ENCODE results near the gene SHC4.

SHC4 gene

GRCh38 chr15:48875241-48875960, 88.3 kb downstream of the SHC4 start:
- Histone ChIP-seq H2BK120ac (ENCODE audit: low read depth, low read length) (no peak overlapping the region), H2BK15ac (ENCODE audit: low read depth, poor library complexity, severe bottlenecking) (no peak overlapping the region), H3K36me3 (ENCODE audit: control insufficient read depth in 1 of 2, insufficient read depth in 2 of 2, low read depth in 1 of 2, low read length in 2 of 2) (peaks cover 0 to 9% of the 10 kb centered on the region in 2 experiments), H3K27me3 (ENCODE audit: control insufficient read depth in 1 of 2, insufficient read depth in 1 of 2, low read length in 2 of 2) (no peaks in the 10 kb centered on the region), H3K27ac (ENCODE audit: low read length, poor library complexity, severe bottlenecking) (no peak overlapping the region), H3K23ac (ENCODE audit: low read length in 2 of 2) (no peak overlapping the region), H3K4me1 (ENCODE audit: control insufficient read depth, insufficient read depth, low read depth, low read length) (no peaks in the 10 kb centered on the region), H3K9ac (ENCODE audit: low read length) (no peak overlapping the region), H3K4ac (ENCODE audit: low read depth in 1 of 2, low read length in 2 of 2) (no peak overlapping the region), H3K79me1 (replicated peaks; ENCODE audit: low read length, poor library complexity, severe bottlenecking) (peaks cover 3% of the 10 kb centered on the region), H3K4me3 (ENCODE audit: insufficient read depth in 1 of 2, low read depth in 1 of 2, low read length in 2 of 2) (no peak overlapping the region), H3K14ac (ENCODE audit: low read length in 2 of 2) (no peak overlapping the region), H4K8ac (ENCODE audit: low read length) (no peak overlapping the region), H3K18ac (ENCODE audit: low read depth in 1 of 2, low read length in 2 of 2) (no peak overlapping the region), H2AK5ac (ENCODE audit: low read length, severe bottlenecking) (no peak overlapping the region), H4K91ac (ENCODE audit: low read length) (no peak overlapping the region), H3K9me3 (ENCODE audit: control insufficient read depth, low read length) (no peaks in the 10 kb centered on the region), H3K4me2 (ENCODE audit: low read length, poor library complexity, severe bottlenecking) (no peak overlapping the region), H2BK5ac (ENCODE audit: low read depth, low read length, poor library complexity, severe bottlenecking) (no peak overlapping the region), H2BK12ac (ENCODE audit: low read length in 2 of 2) (no peak overlapping the region), H2AFZ (ENCODE audit: low read depth, low read length) (no peak overlapping the region)
- no peak for DNase-seq
- 97% methylated on average over 2 of the region's 2 CpGs for WGBS

- H2AFZ ChIP-seq (ENCODE audit: low read depth, low read length) = no peak overlapping the region
- H3K4ac ChIP-seq (ENCODE audit: low read depth in 1 of 2, low read length in 2 of 2) = no peak overlapping the region
- no peak overlapping the region for H4K91ac ChIP-seq (ENCODE audit: low read length)
- H2BK120ac ChIP-seq (ENCODE audit: low read depth, low read length) = no peak overlapping the region
- peaks cover 1% of the 10 kb centered on the region for H3K4me1 ChIP-seq (ENCODE audit: control insufficient read depth, insufficient read depth, low read depth, low read length)
- H2BK15ac ChIP-seq (ENCODE audit: low read depth, poor library complexity, severe bottlenecking) = no peak overlapping the region
- H3K27me3 ChIP-seq (ENCODE audit: control insufficient read depth in 1 of 2, insufficient read depth in 1 of 2, low read length in 2 of 2) = no peaks in the 10 kb centered on the region
- no peak overlapping the region for H3K18ac ChIP-seq (ENCODE audit: low read depth in 1 of 2, low read length in 2 of 2)
- H3K27ac ChIP-seq (ENCODE audit: low read length, poor library complexity, severe bottlenecking) = no peak overlapping the region
- WGBS = 100% methylated on average over 1 of the region's 2 CpGs
- no peak overlapping the region for H2AK5ac ChIP-seq (ENCODE audit: low read length, severe bottlenecking)
- H3K36me3 ChIP-seq (ENCODE audit: control insufficient read depth in 1 of 2, insufficient read depth in 2 of 2, low read depth in 1 of 2, low read length in 2 of 2) = no peaks in the 10 kb centered on the region
- no peak overlapping the region for H3K4me3 ChIP-seq (ENCODE audit: insufficient read depth in 1 of 2, low read depth in 1 of 2, low read length in 2 of 2)
- DNase-seq = no peak
- H3K9ac ChIP-seq (ENCODE audit: low read length) = no peak overlapping the region
- no peak overlapping the region for H2BK12ac ChIP-seq (ENCODE audit: low read length in 2 of 2)
- H3K9me3 ChIP-seq (ENCODE audit: control insufficient read depth, low read length) = no peaks in the 10 kb centered on the region
- H3K79me1 ChIP-seq (replicated peaks; ENCODE audit: low read length, poor library complexity, severe bottlenecking) = no peaks in the 10 kb centered on the region
- no peak overlapping the region for H2BK5ac ChIP-seq (ENCODE audit: low read depth, low read length, poor library complexity, severe bottlenecking)
- no peak overlapping the region for H3K23ac ChIP-seq (ENCODE audit: low read length in 2 of 2)
- no peak overlapping the region for H4K8ac ChIP-seq (ENCODE audit: low read length)
- H3K4me2 ChIP-seq (ENCODE audit: low read length, poor library complexity, severe bottlenecking) = no peak overlapping the region
- H3K14ac ChIP-seq (ENCODE audit: low read length in 2 of 2) = no peak overlapping the region
These were observed 91.1 kb downstream of the SHC4 start for GRCh38 chr15:48872632-48873031.

GRCh38 chr15:48871542-48871941, 92.2 kb downstream of the SHC4 start:
- DNase-seq = no peak
- H3K36me3 ChIP-seq (ENCODE audit: control insufficient read depth in 1 of 2, insufficient read depth in 2 of 2, low read depth in 1 of 2, low read length in 2 of 2) = no peaks in the 10 kb centered on the region

GRCh38 chr15:48869966-48870365, 93.8 kb downstream of the SHC4 start:
- no peak for DNase-seq
- Histone ChIP-seq H3K18ac (ENCODE audit: low read depth in 1 of 2, low read length in 2 of 2) (no peak overlapping the region), H3K27me3 (ENCODE audit: control insufficient read depth in 1 of 2, insufficient read depth in 1 of 2, low read length in 2 of 2) (no peaks in the 10 kb centered on the region), H3K9me3 (ENCODE audit: control insufficient read depth, low read length) (no peaks in the 10 kb centered on the region), H2BK5ac (ENCODE audit: low read depth, low read length, poor library complexity, severe bottlenecking) (no peak overlapping the region), H3K23ac (ENCODE audit: low read length in 2 of 2) (no peak overlapping the region), H3K27ac (ENCODE audit: low read length, poor library complexity, severe bottlenecking) (no peak overlapping the region), H4K91ac (ENCODE audit: low read length) (no peak overlapping the region), H2AFZ (ENCODE audit: low read depth, low read length) (no peak overlapping the region), H2BK12ac (ENCODE audit: low read length in 2 of 2) (peak overlapping the region in 1 of 2 experiments; percentile 71), H3K4me2 (ENCODE audit: low read length, poor library complexity, severe bottlenecking) (no peak overlapping the region), H3K14ac (ENCODE audit: low read length in 2 of 2) (no peak overlapping the region), H2BK15ac (ENCODE audit: low read depth, poor library complexity, severe bottlenecking) (no peak overlapping the region), H3K4me3 (ENCODE audit: insufficient read depth in 1 of 2, low read depth in 1 of 2, low read length in 2 of 2) (no peak overlapping the region), H3K4me1 (ENCODE audit: control insufficient read depth, insufficient read depth, low read depth, low read length) (peaks cover 3% of the 10 kb centered on the region), H4K8ac (ENCODE audit: low read length) (no peak overlapping the region), H2AK5ac (ENCODE audit: low read length, severe bottlenecking) (peak overlapping the region; percentile 87), H2BK120ac (ENCODE audit: low read depth, low read length) (no peak overlapping the region), H3K79me1 (replicated peaks; ENCODE audit: low read length, poor library complexity, severe bottlenecking) (no peaks in the 10 kb centered on the region), H3K36me3 (ENCODE audit: control insufficient read depth in 1 of 2, insufficient read depth in 2 of 2, low read depth in 1 of 2, low read length in 2 of 2) (no peaks in the 10 kb centered on the region), H3K9ac (ENCODE audit: low read length) (no peak overlapping the region), H3K4ac (ENCODE audit: low read depth in 1 of 2, low read length in 2 of 2) (no peak overlapping the region)
- WGBS = no CpG with 5 or more reads among the region's 1 CpG

More at GRCh38 chr15:48871542-48871941, 92.2 kb downstream of the SHC4 start:
- Histone ChIP-seq H3K9ac (ENCODE audit: low read length) (no peak overlapping the region), H2BK12ac (ENCODE audit: low read length in 2 of 2) (no peak overlapping the region), H3K27ac (ENCODE audit: low read length, poor library complexity, severe bottlenecking) (no peak overlapping the region), H2BK120ac (ENCODE audit: low read depth, low read length) (no peak overlapping the region), H3K23ac (ENCODE audit: low read length in 2 of 2) (no peak overlapping the region), H2AK5ac (ENCODE audit: low read length, severe bottlenecking) (peak overlapping the region; percentile 29), H3K18ac (ENCODE audit: low read depth in 1 of 2, low read length in 2 of 2) (peak overlapping the region in 1 of 2 experiments; percentile 19), H4K91ac (ENCODE audit: low read length) (no peak overlapping the region), H3K79me1 (replicated peaks; ENCODE audit: low read length, poor library complexity, severe bottlenecking) (no peaks in the 10 kb centered on the region), H3K27me3 (ENCODE audit: control insufficient read depth in 1 of 2, insufficient read depth in 1 of 2, low read length in 2 of 2) (no peaks in the 10 kb centered on the region), H2BK15ac (ENCODE audit: low read depth, poor library complexity, severe bottlenecking) (no peak overlapping the region), H3K4ac (ENCODE audit: low read depth in 1 of 2, low read length in 2 of 2) (peak overlapping the region in 1 of 2 experiments; percentile 35), H2BK5ac (ENCODE audit: low read depth, low read length, poor library complexity, severe bottlenecking) (no peak overlapping the region), H3K4me2 (ENCODE audit: low read length, poor library complexity, severe bottlenecking) (no peak overlapping the region), H3K4me3 (ENCODE audit: insufficient read depth in 1 of 2, low read depth in 1 of 2, low read length in 2 of 2) (no peak overlapping the region), H2AFZ (ENCODE audit: low read depth, low read length) (no peak overlapping the region), H3K4me1 (ENCODE audit: control insufficient read depth, insufficient read depth, low read depth, low read length) (peaks cover 1% of the 10 kb centered on the region), H3K14ac (ENCODE audit: low read length in 2 of 2) (no peak overlapping the region), H4K8ac (ENCODE audit: low read length) (no peak overlapping the region), H3K9me3 (ENCODE audit: control insufficient read depth, low read length) (no peaks in the 10 kb centered on the region)
